ENCODE data around the gene RFXANK. TPM values are rescaled to one million over a fixed set of nuclear protein-coding genes. Genes with fewer than 3 reads are reported as not detected.
A peak's percentile ranks its signal among the peaks of the same experiment; 100 is the strongest.

Gene RFXANK
- total RNA-seq, 4 donors from 2014 or later: 24.4 to 60.2 (median 53.8) TPM

DNA sequence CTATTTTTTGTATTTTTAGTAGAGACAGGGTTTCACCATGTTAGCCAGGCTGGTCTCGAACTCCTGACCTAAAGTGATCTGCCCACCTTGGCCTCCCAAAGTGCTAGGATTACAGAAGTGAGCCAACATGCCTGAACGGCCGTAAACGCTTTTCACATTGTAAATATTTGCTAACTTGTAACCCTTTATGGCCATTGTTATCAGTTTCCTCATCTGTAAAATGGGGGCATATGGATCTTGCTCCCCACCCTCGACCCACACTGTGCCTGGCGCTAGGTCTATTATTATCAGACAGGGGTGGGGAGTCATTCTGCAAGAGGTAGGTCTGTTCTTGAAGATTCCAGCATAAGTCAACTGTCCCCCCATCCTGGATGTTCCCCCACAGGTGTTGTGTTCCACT, 31.6 kb downstream of the RFXANK start:
- Histone ChIP-seq H3K4me1 (peaks cover 0 to 4% of the 10 kb centered on the region in 2 donors), H3K4me3 (no peak overlapping the region), H3K27ac (no peak overlapping the region), H3K36me3 (no peaks in the 10 kb centered on the region), H3K27me3 (peaks cover 0 to 11% of the 10 kb centered on the region in 2 donors), H3K9me3 (no peaks in the 10 kb centered on the region)
- intact Hi-C loops (cut with DNase I; ENCODE audit: low total_unique reads): no loop called here
- TF ChIP-seq CTCF (IDR thresholded peaks at IDR 0.05) (no peak), POLR2A (IDR thresholded peaks at IDR 0.05) (no peak)
- DNase-seq: no peak

DNA sequence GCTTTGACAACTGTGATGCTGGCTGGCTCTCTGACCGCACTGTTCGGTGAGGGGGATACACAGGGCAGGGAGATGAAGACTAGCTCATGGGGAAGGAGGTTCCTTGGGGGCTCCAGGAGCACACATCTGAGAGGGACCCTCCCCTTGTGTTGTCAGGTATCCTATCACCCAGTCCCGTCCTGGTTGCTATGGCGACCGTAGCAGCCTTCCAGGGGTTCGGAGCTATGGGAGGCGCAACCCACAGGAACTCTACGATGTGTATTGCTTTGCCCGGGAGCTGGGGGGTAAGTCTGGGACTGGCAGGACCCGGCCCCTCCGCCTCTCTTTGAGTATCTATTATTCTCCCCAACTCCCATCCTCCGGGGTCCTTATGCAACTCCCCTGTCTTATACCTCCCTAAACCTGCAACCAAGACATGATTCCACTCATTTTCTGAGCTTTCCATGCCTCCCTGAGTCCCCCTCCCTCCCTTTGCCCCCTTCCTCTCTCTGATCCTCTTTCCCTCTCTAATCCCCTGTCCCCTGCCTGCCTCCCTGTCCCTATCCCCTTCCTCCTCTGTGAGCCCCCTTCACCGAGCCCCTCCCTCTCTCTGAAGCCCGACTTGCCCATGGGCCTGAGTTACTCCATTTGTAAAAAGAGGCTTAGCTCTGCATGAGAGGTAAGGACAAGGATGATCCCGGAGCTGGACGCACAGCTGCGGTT, 32.2 kb downstream of the RFXANK start:
- Histone ChIP-seq H3K4me1 (peaks cover 0 to 4% of the 10 kb centered on the region in 2 donors), H3K27ac (no peak overlapping the region), H3K4me3 (no peak overlapping the region), H3K9me3 (no peaks in the 10 kb centered on the region), H3K27me3 (peaks cover 0 to 11% of the 10 kb centered on the region in 2 donors), H3K36me3 (no peaks in the 10 kb centered on the region)
- TF ChIP-seq POLR2A (IDR thresholded peaks at IDR 0.05) (no peak), CTCF (IDR thresholded peaks at IDR 0.05) (no peak)
- no peak for DNase-seq
- intact Hi-C loops (cut with DNase I; ENCODE audit: low total_unique reads): no loop called here

- Histone ChIP-seq H3K27me3 (peaks cover 0 to 11% of the 10 kb centered on the region in 2 donors), H3K9me3 (no peaks in the 10 kb centered on the region), H3K27ac (no peak overlapping the region), H3K36me3 (no peaks in the 10 kb centered on the region), H3K4me1 (peaks cover 0 to 4% of the 10 kb centered on the region in 2 donors), H3K4me3 (peak overlapping the region in 1 of 2 donors; percentile 24)
- no peak for TF ChIP-seq POLR2A (IDR thresholded peaks at IDR 0.05)
- TF ChIP-seq CTCF (IDR thresholded peaks at IDR 0.05): peak; percentile 23 to 59 (median 44)
- peak in 1 of 2 donors; percentile 40 for DNase-seq
- intact Hi-C loops (cut with DNase I; ENCODE audit: low total_unique reads): no loop called here
Observed at GRCh38 chr19:19224852-19225494, 32.9 kb downstream of the RFXANK start.

- intact Hi-C loops (cut with DNase I; ENCODE audit: low total_unique reads): no loop called here
- Histone ChIP-seq H3K27ac (no peak overlapping the region), H3K4me1 (peaks cover 0 to 4% of the 10 kb centered on the region in 2 donors), H3K4me3 (no peak overlapping the region), H3K27me3 (peaks cover 0 to 11% of the 10 kb centered on the region in 2 donors), H3K9me3 (no peaks in the 10 kb centered on the region), H3K36me3 (no peaks in the 10 kb centered on the region)
- TF ChIP-seq CTCF (IDR thresholded peaks at IDR 0.05): no peak
- TF ChIP-seq POLR2A (IDR thresholded peaks at IDR 0.05): no peak
- DNase-seq: no peak
Observed at GRCh38 chr19:19226204-19226603, 34.1 kb downstream of the RFXANK start.

DNA sequence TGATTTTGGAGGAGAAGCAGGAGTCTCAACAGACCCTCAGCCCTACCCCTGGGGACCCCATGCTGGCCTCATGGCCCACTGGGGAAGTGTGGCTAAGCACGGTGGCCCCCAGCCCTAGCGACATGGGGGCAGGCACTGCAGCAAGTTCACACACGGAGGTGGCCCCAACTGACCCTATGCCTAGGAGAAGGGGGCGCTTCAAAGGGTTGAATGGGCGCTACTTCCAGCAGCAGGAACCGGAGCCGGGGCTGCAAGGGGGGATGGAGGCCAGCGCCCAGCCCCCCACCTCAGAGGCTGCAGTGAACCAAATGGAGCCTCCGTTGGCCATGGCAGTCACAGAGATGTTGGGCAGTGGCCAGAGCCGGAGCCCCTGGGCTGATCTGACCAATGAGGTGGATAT, 34.6 kb downstream of the RFXANK start:
- Histone ChIP-seq H3K27ac (no peak overlapping the region), H3K4me3 (no peak overlapping the region), H3K36me3 (no peaks in the 10 kb centered on the region), H3K9me3 (no peaks in the 10 kb centered on the region), H3K4me1 (peaks cover 0 to 4% of the 10 kb centered on the region in 2 donors), H3K27me3 (peaks cover 0 to 8% of the 10 kb centered on the region in 2 donors)
- TF ChIP-seq POLR2A (IDR thresholded peaks at IDR 0.05): no peak
- no peak for TF ChIP-seq CTCF (IDR thresholded peaks at IDR 0.05)
- DNase-seq: no peak
- intact Hi-C loops (cut with DNase I; ENCODE audit: low total_unique reads): no loop called here
